Neural crest cell (in vitro differentiated cells): Measurements from ENCODE around the gene FKBP2. TPM values are rescaled to one million over a fixed set of nuclear protein-coding genes. Genes with fewer than 3 reads are reported as not detected.
A peak's percentile ranks its signal among the peaks of the same experiment; 100 is the strongest.

Experiments used
- DNase-seq: peaks from one replicate; pipeline ENCODE4 v3.0.0; 2021; ENCODE audit warnings: low read depth, mixed read lengths, low spot score
- H3K27ac Mint-ChIP-seq: one replicate; pipeline ENCODE4 v1.8.0; 2021; ENCODE audit warnings: mild to moderate bottlenecking, mixed read lengths; ENCODE audit not compliant: unreplicated experiment
- H3K27me3 Mint-ChIP-seq: 2 replicates; pipeline ENCODE4 v1.8.0; 2021; ENCODE audit warnings: low read depth, mild to moderate bottlenecking, mixed read lengths
- H3K36me3 Mint-ChIP-seq: 2 replicates; pipeline ENCODE4 v1.8.0; 2021; ENCODE audit warnings: low read depth, mild to moderate bottlenecking, mixed read lengths
- H3K4me1 Mint-ChIP-seq: 2 replicates; pipeline ENCODE4 v1.8.0; 2021; ENCODE audit warnings: mixed read lengths
- H3K4me3 Mint-ChIP-seq: one replicate; pipeline ENCODE4 v1.8.0; 2021; ENCODE audit warnings: mild to moderate bottlenecking, mixed read lengths
- H3K9me3 Mint-ChIP-seq: 2 replicates; pipeline ENCODE4 v1.8.0; 2021; ENCODE audit warnings: mixed read lengths
- CTCF ChIP-seq: fragments of 200-600 bp; sonication (generic); conservative IDR thresholded peaks from 2 replicates; pipeline ENCODE4 v1.5.0; 2021; ENCODE audit warnings: antibody characterized with exemption, mild to moderate bottlenecking
- long read RNA-seq: library from polyadenylated mRNA; unstranded; transcript quantifications from one replicate; pipeline ENCODE4 v2.0.0, GENCODE V29; 2020
- total RNA-seq: library from RNA; stranded (reverse); gene quantifications from 2 replicates; pipeline ENCODE4 v1.2.1, GENCODE V29; 2021

Gene FKBP2
- total RNA-seq: 29.2 and 33.7 TPM in 2 replicates
- long read RNA-seq, transcript FKBP2-201 (6 exons, 657 nt): major isoform, 5 of 6 reads
- long read RNA-seq, partial matches to known transcripts: 0 of 6 reads
- long read RNA-seq, other reads (novel, unspliced or antisense): 1 of 6 reads

GRCh38 chr11:64240435-64241240 lies at the start of gene FKBP2:
FKBP2 (plus strand) TSS chr11:64241095; CDS start chr11:64242388, 1,293 bp downstream.
- Mint-ChIP-seq H3K9me3 (no peaks in the 10 kb centered on the region), H3K27me3 (peaks cover 2% of the 10 kb centered on the region), H3K4me3 (peak within 1 kb of the TSS; percentile 95), H3K27ac (peak within 1 kb of the TSS; percentile 96), H3K4me1 (peaks cover 21% of the 10 kb centered on the region), H3K36me3 (peaks cover 3% of the 10 kb centered on the region)
- DNase-seq: peak; percentile 93
- TF ChIP-seq CTCF: no peak

GRCh38 chr11:64192434-64192833 lies 48.5 kb upstream of the FKBP2 start:
- Mint-ChIP-seq H3K27me3 (no peaks in the 10 kb centered on the region), H3K27ac (peak overlapping the region; percentile 43), H3K4me3 (no peak overlapping the region), H3K4me1 (peaks cover 8% of the 10 kb centered on the region), H3K9me3 (no peaks in the 10 kb centered on the region), H3K36me3 (peaks cover 24% of the 10 kb centered on the region)
- no peak for TF ChIP-seq CTCF
- no peak for DNase-seq

DNA sequence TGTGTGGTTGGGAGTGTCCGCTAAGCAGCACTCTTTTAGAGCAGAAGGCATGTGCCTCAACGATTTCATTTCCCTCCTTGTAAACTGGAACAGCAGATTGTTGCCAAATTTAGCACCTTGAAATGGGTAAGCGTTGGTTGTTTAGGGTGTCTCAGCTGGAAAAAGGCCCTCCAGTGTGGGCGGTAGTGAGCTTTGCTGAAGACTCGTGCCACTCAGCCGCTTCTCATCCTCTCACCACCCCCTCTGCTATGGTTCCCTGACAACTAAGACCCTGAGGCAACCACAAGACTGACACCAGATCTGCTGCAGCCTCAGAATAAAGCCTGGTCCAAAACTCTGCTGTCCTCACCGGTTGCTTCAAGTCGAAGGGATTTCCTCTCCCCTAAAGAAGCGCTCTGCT lies 44.3 kb upstream of the FKBP2 start:
- no peak overlapping the region for H3K27ac Mint-ChIP-seq
- no peaks in the 10 kb centered on the region for H3K27me3 Mint-ChIP-seq
- no peaks in the 10 kb centered on the region for H3K9me3 Mint-ChIP-seq
- peaks cover 26% of the 10 kb centered on the region for H3K36me3 Mint-ChIP-seq
- DNase-seq: no peak
- H3K4me3 Mint-ChIP-seq: no peak overlapping the region
- peaks cover 4% of the 10 kb centered on the region for H3K4me1 Mint-ChIP-seq
- no peak for TF ChIP-seq CTCF

- no peak for TF ChIP-seq CTCF
- no peak overlapping the region for H3K4me3 Mint-ChIP-seq
- H3K36me3 Mint-ChIP-seq: peaks cover 28% of the 10 kb centered on the region
- no peaks in the 10 kb centered on the region for H3K9me3 Mint-ChIP-seq
- H3K27ac Mint-ChIP-seq: no peak overlapping the region
- H3K27me3 Mint-ChIP-seq: no peaks in the 10 kb centered on the region
- no peak for DNase-seq
- H3K4me1 Mint-ChIP-seq: no peaks in the 10 kb centered on the region
Observed at GRCh38 chr11:64198511-64198910, 42.4 kb upstream of the FKBP2 start.

DNA sequence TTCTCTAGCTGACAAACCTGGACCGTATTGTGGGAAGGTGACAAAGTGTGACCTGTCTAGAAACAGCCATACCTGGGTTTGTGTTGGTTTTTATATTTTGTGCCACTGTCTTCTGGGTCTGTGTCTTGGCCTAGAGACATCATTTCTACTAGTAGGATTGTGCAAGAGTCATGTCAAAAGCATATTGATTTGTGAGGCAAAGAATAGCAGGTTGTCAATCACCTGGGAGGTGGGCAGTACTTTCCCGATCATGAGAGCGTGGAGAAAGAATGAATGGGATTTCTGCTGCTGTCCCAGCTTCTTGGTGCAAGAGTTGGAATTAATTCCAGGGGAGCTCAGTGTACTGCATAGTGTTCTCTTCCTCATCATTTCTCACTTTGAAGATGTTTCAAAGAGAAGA lies 39.4 kb upstream of the FKBP2 start:
- H3K36me3 Mint-ChIP-seq: peaks cover 23% of the 10 kb centered on the region
- no peaks in the 10 kb centered on the region for H3K27me3 Mint-ChIP-seq
- no peak overlapping the region for H3K4me3 Mint-ChIP-seq
- no peaks in the 10 kb centered on the region for H3K9me3 Mint-ChIP-seq
- no peak overlapping the region for H3K27ac Mint-ChIP-seq
- TF ChIP-seq CTCF: no peak
- H3K4me1 Mint-ChIP-seq: peaks cover 5% of the 10 kb centered on the region
- DNase-seq: no peak
